Activated CD8-positive, alpha-beta T cell treated with anti-CD3 and anti-CD28 coated beads for 36 hours (primary cell): ENCODE results near the gene DPAGT1. TPM values are rescaled to one million over a fixed set of nuclear protein-coding genes. Genes with fewer than 3 reads are reported as not detected.

ENCODE experiments used
- ATAC-seq: fragments of 200-7000 bp; cut with Tn5 transposase; one replicate; pipeline ENCODE4 v1.10.0; 2021; ENCODE audit warnings: mild to moderate bottlenecking, moderate library complexity
- CTCF ChIA-PET: fragments of 350-600 bp; sonication (Branson Sonifier 250); formaldehyde crosslinking; loops from one replicate; lab custom pipeline; 2021; ENCODE audit warnings: antibody characterized with exemption; lab: Charles Lee
- POLR2A ChIA-PET: fragments of 350-600 bp; sonication (Branson Sonifier 250); formaldehyde crosslinking; loops from one replicate; lab custom pipeline; 2021; ENCODE audit warnings: antibody characterized with exemption; lab: Charles Lee
- DNase-seq: peaks from one replicate; pipeline ENCODE4 v3.0.0-alpha.2; 2020
- H3K27ac Mint-ChIP-seq: one replicate; pipeline ENCODE4 v1.8.0; 2021; ENCODE audit warnings: mild to moderate bottlenecking, mixed read lengths
- H3K27me3 Mint-ChIP-seq: one replicate; pipeline ENCODE4 v1.8.0; 2021; ENCODE audit warnings: mixed read lengths
- H3K36me3 Mint-ChIP-seq: one replicate; pipeline ENCODE4 v1.8.0; 2021; ENCODE audit warnings: low read depth, mixed read lengths
- H3K4me1 Mint-ChIP-seq: one replicate; pipeline ENCODE4 v1.8.0; 2021; ENCODE audit warnings: low read depth, mixed read lengths
- H3K4me3 Mint-ChIP-seq: one replicate; pipeline ENCODE4 v1.8.0; 2021; ENCODE audit warnings: mild to moderate bottlenecking, moderate library complexity, mixed read lengths
- H3K9me3 Mint-ChIP-seq: one replicate; pipeline ENCODE4 v1.8.0; 2021; ENCODE audit warnings: mixed read lengths
- intact Hi-C: fragments of 100-400 bp; cut with micrococcal nuclease; formaldehyde crosslinking; loops from one replicate; pipeline ENCODE4 v1.10.0; 2022
- total RNA-seq, 2 experiments: library from RNA; stranded (reverse); gene quantifications; one replicate each; pipeline ENCODE4 v1.2.3, GENCODE V29; 2021
- TF ChIP-seq, protein P1 (sequence below): fragments of 200-600 bp; IDR thresholded peaks from one replicate; pipeline ENCODE4 v1.8.0; 2022; ENCODE audit warnings: antibody characterized with exemption, mild to moderate bottlenecking

Gene DPAGT1
- total RNA-seq, 2 experiments from 2014 or later = 51.1 to 52.2 TPM

GRCh38 chr11:119117004-119117706, 15.5 kb upstream of the DPAGT1 start:
- ChIA-PET POLR2A (interaction anchor here (0.6 to 2.9 kb wide), 9 partner anchors 8 to 120 kb away, joined by 3 to 19 read pairs (median 3); partner anchors contain the start of genes C2CD2L, CENATAC and TRAPPC4), CTCF (interaction anchor here (0.9 to 1.3 kb wide), 2 partner anchors 15 to 50 kb away, joined by 3 to 5 read pairs; partner anchors contain the start of genes DPAGT1 and VPS11)
- no peaks in the 10 kb centered on the region for H3K9me3 Mint-ChIP-seq
- H3K36me3 Mint-ChIP-seq = peaks cover 36% of the 10 kb centered on the region
- peak overlapping the region; percentile 37 for H3K27ac Mint-ChIP-seq
- DNase-seq (no peak), ATAC-seq (no peak)
- intact Hi-C loops = no loop called here
- no peaks in the 10 kb centered on the region for H3K27me3 Mint-ChIP-seq
- H3K4me1 Mint-ChIP-seq = peaks cover 34% of the 10 kb centered on the region
- TF ChIP-seq, protein P1, sequence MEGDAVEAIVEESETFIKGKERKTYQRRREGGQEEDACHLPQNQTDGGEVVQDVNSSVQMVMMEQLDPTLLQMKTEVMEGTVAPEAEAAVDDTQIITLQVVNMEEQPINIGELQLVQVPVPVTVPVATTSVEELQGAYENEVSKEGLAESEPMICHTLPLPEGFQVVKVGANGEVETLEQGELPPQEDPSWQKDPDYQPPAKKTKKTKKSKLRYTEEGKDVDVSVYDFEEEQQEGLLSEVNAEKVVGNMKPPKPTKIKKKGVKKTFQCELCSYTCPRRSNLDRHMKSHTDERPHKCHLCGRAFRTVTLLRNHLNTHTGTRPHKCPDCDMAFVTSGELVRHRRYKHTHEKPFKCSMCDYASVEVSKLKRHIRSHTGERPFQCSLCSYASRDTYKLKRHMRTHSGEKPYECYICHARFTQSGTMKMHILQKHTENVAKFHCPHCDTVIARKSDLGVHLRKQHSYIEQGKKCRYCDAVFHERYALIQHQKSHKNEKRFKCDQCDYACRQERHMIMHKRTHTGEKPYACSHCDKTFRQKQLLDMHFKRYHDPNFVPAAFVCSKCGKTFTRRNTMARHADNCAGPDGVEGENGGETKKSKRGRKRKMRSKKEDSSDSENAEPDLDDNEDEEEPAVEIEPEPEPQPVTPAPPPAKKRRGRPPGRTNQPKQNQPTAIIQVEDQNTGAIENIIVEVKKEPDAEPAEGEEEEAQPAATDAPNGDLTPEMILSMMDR = no peak
- no peak overlapping the region for H3K4me3 Mint-ChIP-seq

DNA sequence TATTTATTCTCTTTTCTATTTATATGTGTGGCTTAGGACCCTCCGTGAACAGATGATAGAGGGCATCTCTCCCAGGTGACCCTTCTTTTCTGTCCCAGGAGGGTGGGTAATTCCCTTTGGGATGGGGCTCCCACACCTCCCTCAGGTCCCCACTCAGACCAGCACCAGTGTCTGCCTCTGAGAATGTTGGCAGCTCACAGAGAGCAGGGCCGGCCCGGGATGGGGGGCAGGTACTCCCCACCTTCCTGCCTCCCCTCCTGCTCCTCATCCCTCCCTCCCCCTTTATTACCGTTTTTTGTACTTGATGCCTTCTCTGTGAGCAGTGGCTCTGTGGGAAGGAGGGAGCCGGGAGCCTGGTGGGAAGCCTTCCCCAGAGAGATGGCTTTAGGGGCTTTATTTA, 14.9 kb upstream of the DPAGT1 start:
- POLR2A ChIA-PET = interaction anchor here (0.6 to 2.9 kb wide), 7 partner anchors 10 to 119 kb away, joined by 3 to 19 read pairs (median 3); partner anchors contain the start of genes C2CD2L, CENATAC and TRAPPC4
- CTCF ChIA-PET = no interaction called here
- H3K4me3 Mint-ChIP-seq = peak overlapping the region; percentile 73

DNA sequence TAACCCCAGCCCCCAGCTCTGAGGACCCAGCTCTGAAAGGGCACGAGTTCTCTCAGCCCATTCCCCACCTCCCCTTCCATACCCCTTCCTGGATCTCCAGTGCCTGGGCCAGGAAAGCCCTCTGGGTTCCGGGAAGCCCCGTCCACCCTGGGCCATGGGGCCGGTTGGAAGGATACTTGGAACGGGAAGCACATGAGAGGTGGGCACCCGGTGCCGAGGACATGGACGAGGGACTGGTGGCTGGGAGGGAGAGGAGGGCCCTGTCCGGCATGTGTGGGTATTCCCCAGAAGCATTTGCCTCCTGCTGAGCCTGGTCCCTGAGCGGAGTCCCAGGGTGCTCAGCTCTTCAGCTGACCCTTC, 14.6 kb upstream of the DPAGT1 start:
- intact Hi-C loops = no loop called here
- CTCF ChIA-PET = interaction anchor here (0.8 kb wide), 1 partner anchor 207 kb away, joined by 3 read pairs; no protein-coding TSS in a partner anchor
- POLR2A ChIA-PET = interaction anchor here (0.6 to 2.9 kb wide), 9 partner anchors 10 to 119 kb away, joined by 3 to 19 read pairs (median 3); partner anchors contain the start of genes C2CD2L, CENATAC and TRAPPC4
- TF ChIP-seq, protein P1 = no peak
- peak overlapping the region; percentile 73 for H3K4me3 Mint-ChIP-seq
- H3K4me1 Mint-ChIP-seq = peaks cover 31% of the 10 kb centered on the region
- no peak for DNase-seq
- H3K27me3 Mint-ChIP-seq = no peaks in the 10 kb centered on the region
- H3K36me3 Mint-ChIP-seq = peaks cover 41% of the 10 kb centered on the region
- H3K9me3 Mint-ChIP-seq = no peaks in the 10 kb centered on the region
- peak overlapping the region; percentile 96 for H3K27ac Mint-ChIP-seq
- no peak for ATAC-seq

More for the DNA sequence above, 14.9 kb upstream of the DPAGT1 start:
- Mint-ChIP-seq H3K27ac (peak overlapping the region; percentile 61), H3K9me3 (no peaks in the 10 kb centered on the region), H3K4me1 (peaks cover 31% of the 10 kb centered on the region), H3K27me3 (no peaks in the 10 kb centered on the region), H3K36me3 (peaks cover 40% of the 10 kb centered on the region)
- ATAC-seq (no peak), DNase-seq (no peak)
- intact Hi-C loops = no loop called here
- TF ChIP-seq, protein P1 = no peak

GRCh38 chr11:119115484-119116234, 14.0 kb upstream of the DPAGT1 start:
- Mint-ChIP-seq H3K36me3 (peaks cover 43% of the 10 kb centered on the region), H3K9me3 (no peaks in the 10 kb centered on the region), H3K27me3 (no peaks in the 10 kb centered on the region), H3K4me1 (peaks cover 28% of the 10 kb centered on the region), H3K4me3 (peak overlapping the region; percentile 73), H3K27ac (peak overlapping the region; percentile 96)
- ChIA-PET CTCF (interaction anchor here (0.8 to 1.9 kb wide), 4 partner anchors 9 to 207 kb away, joined by 3 to 7 read pairs (median 4); partner anchors contain the start of gene C2CD2L), POLR2A (interaction anchor here (0.9 to 2.9 kb wide), 9 partner anchors 10 to 222 kb away, joined by 3 to 19 read pairs (median 4); partner anchors contain the start of genes C2CD2L, HMBS and TRAPPC4)
- peak; percentile 52 for DNase-seq
- peak; percentile 71 for ATAC-seq
- TF ChIP-seq, protein P1 = no peak
- intact Hi-C loops = no loop called here
